Spinal cord (tissue), 10 donors: ENCODE measurements around the gene MAP2K2. TPM values are rescaled to one million over a fixed set of nuclear protein-coding genes. Genes with fewer than 3 reads are reported as not detected.
A peak's percentile ranks its signal among the peaks of the same experiment; 100 is the strongest.
"Not testable (repeated sequence)": the region's sequence is repeated elsewhere in the genome, so short reads cannot be mapped to it uniquely, and the experiment has no call there.

Source experiments
- DNase-seq, 6 donors: peaks; one replicate each; pipeline versions ENCODE4 v3.0.0 to v3.0.0-alpha.2; 2013 to 2015; ENCODE audit warnings: low spot score in 6 of 6, low read depth in 4 of 6
- H3K27ac ChIP-seq: one replicate; pipeline ENCODE4 v1.5.1; 2013; ENCODE audit warnings: low read depth, low read length, control low read depth
- H3K27me3 ChIP-seq: one replicate; pipeline ENCODE4 v1.6.1; 2013; ENCODE audit warnings: low read length; ENCODE audit not compliant: control insufficient read depth, insufficient read depth
- H3K36me3 ChIP-seq: one replicate; pipeline ENCODE4 v1.6.1; 2013; ENCODE audit warnings: low read length; ENCODE audit not compliant: control insufficient read depth, insufficient read depth
- H3K4me1 ChIP-seq: one replicate; pipeline ENCODE4 v1.6.1; 2013; ENCODE audit warnings: low read length; ENCODE audit not compliant: control insufficient read depth, insufficient read depth
- H3K4me3 ChIP-seq: one replicate; pipeline ENCODE4 v1.5.1; 2013; ENCODE audit warnings: low read depth, low read length, control low read depth
- H3K9me3 ChIP-seq: one replicate; pipeline ENCODE4 v1.6.1; 2013; ENCODE audit warnings: low read length; ENCODE audit not compliant: control insufficient read depth, insufficient read depth
- WGBS: methylation state at CpG from one replicate; pipeline ENCODE4 v1.1.5; 2013; ENCODE audit warnings: missing lambda C conversion rate; ENCODE audit not compliant: insufficient coverage; 5-methylcytosine and 5-hydroxymethylcytosine counted together
- polyA plus RNA-seq, 2 donors: library from polyadenylated mRNA; unstranded; fragments of 120-200 nt; gene quantifications; one replicate each; pipeline ENCODE4 v1.2.1, GENCODE V29; 2013; ENCODE audit not compliant: insufficient read length in 2 of 2
- total RNA-seq, 2 donors: library from RNA; depleted of rRNA in 1 of 2; stranded (reverse); fragments of 120-200 nt in 1 of 2; fragments of >200 nt in 1 of 2; gene quantifications; one replicate each; pipeline versions ENCODE4 v1.2.3 to v1.2.4, GENCODE V29; 2013 to 2014
- donor health status: healthy.

The MAP2K2 gene
- total and polyA plus RNA-seq, 4 donors = 72.6 to 188 (median 152) TPM

DNA sequence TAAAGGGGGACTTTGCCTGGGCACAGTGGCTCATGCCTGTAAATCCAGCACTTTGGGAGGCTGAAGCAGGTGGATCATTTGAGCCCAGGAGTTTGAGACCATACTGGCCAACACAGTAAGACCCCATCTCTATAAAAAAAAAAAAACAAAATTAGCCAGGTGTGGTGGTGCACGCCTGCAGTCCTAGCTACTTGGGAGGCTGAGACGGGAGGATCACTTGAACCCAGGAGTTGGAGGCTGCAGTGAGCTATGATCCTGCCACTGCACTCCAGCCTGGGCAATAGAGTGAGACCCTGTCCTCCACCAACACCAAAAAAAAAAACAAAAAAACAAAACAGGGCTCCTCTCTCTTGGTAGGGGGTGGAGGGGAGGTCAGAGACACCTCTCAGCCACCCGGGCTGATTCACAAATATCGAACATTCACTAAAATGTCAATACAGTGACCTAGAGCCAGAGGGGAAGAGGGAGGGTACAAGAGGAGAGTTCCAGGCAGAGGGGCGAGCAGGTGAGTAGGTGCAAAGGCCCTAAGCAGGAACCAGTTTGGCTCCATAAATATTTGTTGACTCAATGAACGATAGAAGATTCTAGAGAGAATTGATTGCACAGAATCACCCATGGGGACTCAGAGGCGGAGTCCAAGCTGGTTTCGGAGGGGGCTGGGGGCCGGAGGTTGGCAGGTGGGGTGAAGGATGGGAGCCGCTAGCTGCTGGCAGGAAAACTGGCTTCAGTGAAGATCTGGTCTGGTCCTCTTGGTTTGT lies 28.5 kb upstream of the MAP2K2 start:
- no peak overlapping the region for H3K4me3 ChIP-seq
- H3K27me3 ChIP-seq = peaks cover 6% of the 10 kb centered on the region
- no peaks in the 10 kb centered on the region for H3K36me3 ChIP-seq
- H3K4me1 ChIP-seq = no peaks in the 10 kb centered on the region
- DNase-seq = no peak
- no peaks in the 10 kb centered on the region for H3K9me3 ChIP-seq
- 76% methylated on average over 8 of the region's 10 CpGs for WGBS
- H3K27ac ChIP-seq = no peak overlapping the region

DNA sequence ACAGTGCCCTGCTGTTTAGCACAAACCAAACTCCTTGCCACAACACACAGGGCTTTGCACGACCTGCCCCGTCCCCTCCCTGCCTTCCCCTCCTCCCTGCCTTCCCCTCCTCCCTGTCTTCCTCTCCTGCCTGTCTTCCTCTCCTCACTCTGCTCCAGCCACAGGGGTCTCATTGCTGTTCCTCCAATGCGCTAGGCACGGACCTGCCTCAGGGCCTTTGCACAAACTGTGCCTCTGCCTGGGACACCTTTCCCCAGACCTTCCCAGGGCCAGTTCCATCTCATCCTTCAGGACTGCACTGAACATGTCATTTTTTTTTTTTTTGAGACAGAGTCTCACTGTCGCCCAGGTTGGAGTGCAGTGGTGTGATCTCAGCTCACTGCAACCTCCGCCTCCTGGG lies 27.7 kb upstream of the MAP2K2 start:
- Histone ChIP-seq H3K4me3 (no peak overlapping the region), H3K4me1 (no peaks in the 10 kb centered on the region), H3K9me3 (no peaks in the 10 kb centered on the region), H3K27ac (no peak overlapping the region), H3K36me3 (no peaks in the 10 kb centered on the region), H3K27me3 (peaks cover 6% of the 10 kb centered on the region)
- 51% methylated on average over 4 of the region's 6 CpGs for WGBS
- DNase-seq = no peak

DNA sequence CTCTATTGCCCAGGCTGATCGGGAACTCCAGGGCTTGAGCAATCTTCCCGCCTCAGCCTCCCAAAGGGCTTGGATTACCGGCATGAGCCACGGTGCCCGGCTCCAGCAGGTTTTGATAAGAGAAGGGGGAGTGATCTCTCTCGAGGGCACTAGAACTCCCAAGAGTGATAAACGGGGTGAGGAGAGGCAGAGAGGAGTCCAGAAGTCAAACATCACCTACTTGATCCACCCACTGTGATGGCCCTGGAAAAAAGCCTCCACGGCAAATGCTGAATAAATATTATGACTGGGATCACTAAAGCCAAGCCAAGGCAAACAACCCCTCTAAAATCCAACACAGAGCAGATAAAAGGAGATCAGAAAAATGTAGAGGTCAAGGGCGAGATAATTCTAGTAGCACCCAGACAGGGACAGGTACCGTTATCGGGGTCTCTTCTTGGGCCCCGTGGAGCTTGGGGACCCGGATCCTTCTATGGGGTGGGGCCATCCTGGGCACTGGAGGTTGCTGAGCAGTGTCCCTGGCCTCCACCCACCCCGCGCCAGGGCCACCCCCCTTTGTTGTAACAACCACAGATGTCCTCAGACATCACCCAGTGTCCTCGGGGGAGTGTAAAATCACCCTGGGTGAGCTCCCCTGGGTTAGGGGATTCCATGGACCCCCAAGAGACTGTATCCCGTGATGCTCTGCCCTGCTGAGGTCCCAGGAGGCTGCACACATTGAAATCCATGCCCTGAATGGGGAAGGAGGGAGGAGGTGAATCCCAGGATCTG lies 25.8 kb upstream of the MAP2K2 start:
- no peaks in the 10 kb centered on the region for H3K9me3 ChIP-seq
- H3K27me3 ChIP-seq = peaks cover 10% of the 10 kb centered on the region
- DNase-seq = no peak
- no peaks in the 10 kb centered on the region for H3K36me3 ChIP-seq
- WGBS = 79% methylated on average over 11 of the region's 17 CpGs
- H3K4me3 ChIP-seq = no peak overlapping the region
- no peaks in the 10 kb centered on the region for H3K4me1 ChIP-seq
- no peak overlapping the region for H3K27ac ChIP-seq

DNA sequence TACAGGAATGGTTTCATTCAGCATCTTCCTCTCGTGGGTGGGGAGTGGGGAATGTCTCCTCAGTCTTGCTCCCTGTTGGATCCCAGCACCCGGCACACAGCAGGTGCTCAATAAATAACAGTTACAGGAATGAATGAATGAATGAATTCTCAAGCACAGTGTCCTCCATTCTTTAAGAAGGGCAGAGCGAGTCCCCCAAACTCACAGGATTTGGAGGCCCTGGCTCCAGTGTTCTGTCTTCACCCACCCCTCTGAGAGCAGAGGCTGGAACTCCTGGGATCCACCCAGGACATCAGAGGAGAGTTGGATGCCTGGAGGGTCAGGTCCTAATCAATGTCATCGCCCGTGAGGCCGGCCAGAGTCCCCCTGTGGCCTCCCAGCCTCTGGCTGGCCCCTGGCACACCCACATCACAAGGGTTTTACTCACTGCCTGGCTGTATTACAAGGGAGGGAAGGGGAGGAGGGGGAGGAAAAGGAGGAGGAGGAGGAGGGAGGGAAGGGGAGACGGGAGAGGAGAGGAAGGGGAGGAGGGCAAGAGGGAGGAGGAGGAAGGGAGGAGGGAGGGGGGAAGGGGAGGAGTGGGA lies 20.8 kb upstream of the MAP2K2 start:
- no peaks in the 10 kb centered on the region for H3K36me3 ChIP-seq
- H3K4me3 ChIP-seq = no peak overlapping the region
- H3K4me1 ChIP-seq = no peaks in the 10 kb centered on the region
- WGBS = no CpG with 5 or more reads among the region's 7 CpGs
- H3K27me3 ChIP-seq = peaks cover 7% of the 10 kb centered on the region
- no peaks in the 10 kb centered on the region for H3K9me3 ChIP-seq
- DNase-seq = no peak
- H3K27ac ChIP-seq = no peak overlapping the region

DNA sequence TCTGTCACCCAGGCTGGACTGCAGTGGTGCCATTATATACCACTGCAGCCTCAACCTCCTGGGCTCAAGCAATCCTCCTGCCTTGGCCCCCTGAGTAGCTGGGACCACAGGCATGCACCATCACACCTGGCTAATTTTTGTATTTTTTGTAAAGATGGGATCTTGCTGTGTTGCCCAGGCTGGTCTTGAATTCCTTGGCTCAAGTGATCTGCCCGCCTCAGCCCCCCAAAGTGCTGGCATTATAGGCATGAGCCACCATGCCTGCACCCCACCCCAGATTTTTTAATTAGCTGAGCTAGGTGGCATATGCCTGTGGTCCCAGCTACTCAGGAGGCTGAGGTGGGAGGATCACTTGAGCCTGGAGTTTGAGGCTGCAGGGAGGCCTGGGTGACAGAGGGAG lies 19.0 kb upstream of the MAP2K2 start:
- H3K9me3 ChIP-seq, H3K36me3 ChIP-seq, DNase-seq, H3K4me1 ChIP-seq, H3K27ac ChIP-seq, H3K4me3 ChIP-seq, H3K27me3 ChIP-seq: not testable (repeated sequence)
- WGBS = no CpG with 5 or more reads among the region's 1 CpG

DNA sequence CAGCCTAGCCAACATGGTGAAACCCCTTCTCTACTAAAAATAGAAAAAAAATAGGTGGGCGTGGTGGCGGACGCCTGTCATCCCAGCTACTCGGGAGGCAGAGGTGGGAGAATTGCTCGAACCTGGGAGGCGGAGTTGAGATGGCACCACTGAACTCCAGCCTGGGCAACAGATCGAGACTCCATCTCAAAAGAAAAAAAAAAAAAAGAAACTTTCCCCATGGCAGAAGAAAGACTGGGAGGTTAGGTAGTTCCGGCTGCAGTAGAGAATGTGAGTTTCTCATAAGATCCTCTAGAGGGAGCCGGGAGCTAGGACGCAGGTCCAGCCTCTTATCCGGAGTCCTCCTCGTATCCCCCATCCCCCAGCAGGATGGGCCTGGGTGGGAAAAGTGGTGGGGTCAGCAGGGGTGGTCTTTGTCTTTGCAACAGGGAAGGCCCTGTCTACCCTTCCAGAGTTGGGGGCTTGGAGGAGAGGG lies 16.4 kb upstream of the MAP2K2 start:
- Histone ChIP-seq H3K27me3 (peaks cover 3% of the 10 kb centered on the region), H3K4me3 (no peak overlapping the region), H3K36me3 (no peaks in the 10 kb centered on the region), H3K9me3 (no peaks in the 10 kb centered on the region), H3K4me1 (no peaks in the 10 kb centered on the region), H3K27ac (no peak overlapping the region)
- no CpG with 5 or more reads among the region's 12 CpGs for WGBS
- DNase-seq = peak in 2 of 6 donors; percentile 54 to 68

DNA sequence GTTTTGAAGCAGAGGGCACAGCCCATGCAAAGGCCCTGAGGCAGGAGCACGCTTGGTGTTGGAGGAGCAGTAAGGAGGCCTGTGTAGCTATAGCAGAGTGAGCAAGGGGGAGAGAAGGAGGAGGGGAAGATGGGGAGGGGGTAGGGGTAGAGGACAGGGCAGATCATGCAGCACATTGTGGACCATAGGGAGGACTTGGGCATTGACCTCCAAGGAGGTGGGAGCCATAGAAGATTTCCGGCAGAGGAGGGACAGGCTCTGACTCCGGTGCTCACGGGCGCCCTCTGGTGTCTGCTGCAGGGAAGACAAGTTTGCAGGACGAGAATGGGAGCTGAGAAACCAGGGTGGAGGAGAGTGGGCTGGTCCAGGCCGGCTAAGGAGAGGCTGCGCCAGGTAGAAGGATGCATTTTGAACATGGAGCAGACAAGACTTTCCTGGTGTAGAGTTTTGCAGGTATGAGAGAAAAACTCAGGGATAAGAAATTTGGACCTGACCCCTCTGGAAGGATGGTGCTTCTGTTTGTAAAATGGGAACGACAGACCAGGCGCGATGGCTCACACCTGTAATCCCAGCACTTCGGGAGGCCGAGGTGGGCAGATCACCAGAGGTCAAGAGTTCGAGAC lies 15.8 kb upstream of the MAP2K2 start:
- Histone ChIP-seq H3K4me1 (no peaks in the 10 kb centered on the region), H3K4me3 (no peak overlapping the region), H3K27ac (no peak overlapping the region), H3K9me3 (no peaks in the 10 kb centered on the region), H3K36me3 (no peaks in the 10 kb centered on the region), H3K27me3 (peaks cover 3% of the 10 kb centered on the region)
- peak in 2 of 6 donors; percentile 17 to 42 for DNase-seq
- WGBS = 19% methylated on average over 8 of the region's 14 CpGs

DNA sequence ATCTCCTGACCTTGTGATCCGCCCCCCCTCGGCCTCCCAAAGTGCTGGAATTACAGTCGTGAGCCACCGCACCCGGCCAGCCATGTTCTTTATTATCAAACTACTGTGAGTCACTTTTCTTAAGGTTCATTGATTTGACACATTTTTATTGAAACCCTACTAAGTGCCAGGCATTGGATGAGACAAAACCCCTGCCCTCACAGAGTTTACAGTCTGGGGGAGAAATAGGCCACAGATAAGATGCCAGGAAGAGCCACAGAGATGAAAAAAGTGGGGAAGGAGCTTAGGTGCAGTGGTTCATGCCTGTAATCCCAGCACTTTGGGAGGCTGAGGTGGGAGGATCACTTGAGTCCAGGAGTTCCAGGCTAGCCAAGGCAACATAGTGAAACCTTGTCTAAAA lies 14.5 kb upstream of the MAP2K2 start:
- H3K27ac ChIP-seq = no peak overlapping the region
- no peaks in the 10 kb centered on the region for H3K36me3 ChIP-seq
- no peak overlapping the region for H3K4me3 ChIP-seq
- 76% methylated on average over 5 of the region's 5 CpGs for WGBS
- DNase-seq = no peak
- no peaks in the 10 kb centered on the region for H3K4me1 ChIP-seq
- H3K27me3 ChIP-seq = no peaks in the 10 kb centered on the region
- H3K9me3 ChIP-seq = no peaks in the 10 kb centered on the region

DNA sequence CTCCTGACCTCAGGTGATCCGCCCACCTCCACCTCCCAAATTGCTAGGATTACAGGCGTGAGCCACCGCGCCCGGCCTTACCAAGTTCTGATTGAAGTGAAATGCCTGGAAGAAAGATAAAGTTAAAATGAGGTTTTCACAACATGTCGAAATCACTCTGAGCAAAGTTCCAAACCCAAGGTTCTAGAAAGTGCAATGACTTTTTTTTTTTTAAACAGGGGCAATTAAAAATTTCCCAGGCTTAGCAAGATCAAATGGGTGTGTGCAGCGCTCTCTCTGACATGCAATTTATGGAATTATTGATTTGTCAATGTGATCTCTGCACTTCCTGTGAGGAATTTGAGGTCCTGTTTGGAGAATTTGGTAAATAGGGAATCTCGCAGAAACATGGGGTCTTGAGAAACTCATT lies 12.8 kb upstream of the MAP2K2 start:
- H3K4me3 ChIP-seq = no peak overlapping the region
- no peak for DNase-seq
- H3K4me1 ChIP-seq = no peaks in the 10 kb centered on the region
- no peaks in the 10 kb centered on the region for H3K9me3 ChIP-seq
- H3K27me3 ChIP-seq = no peaks in the 10 kb centered on the region
- H3K36me3 ChIP-seq = no peaks in the 10 kb centered on the region
- H3K27ac ChIP-seq = no peak overlapping the region
- WGBS = 89% methylated on average over 1 of the region's 8 CpGs
